NB4 (cell line): Measurements from ENCODE around the gene IFI27L1.

Experiments
- POLR2A ChIP-seq: IDR thresholded peaks from 2 replicates; pipeline ENCODE4 v1.6.1; 2011; ENCODE audit warnings: mild to moderate bottlenecking; ENCODE audit not compliant: insufficient read length; ENCODE audit errors: extremely low read depth
- TF ChIP-seq, protein P1 (sequence below): IDR thresholded peaks from one replicate; pipeline ENCODE4 v1.5.1; 2012; ENCODE audit warnings: low read depth, low read length

DNA sequence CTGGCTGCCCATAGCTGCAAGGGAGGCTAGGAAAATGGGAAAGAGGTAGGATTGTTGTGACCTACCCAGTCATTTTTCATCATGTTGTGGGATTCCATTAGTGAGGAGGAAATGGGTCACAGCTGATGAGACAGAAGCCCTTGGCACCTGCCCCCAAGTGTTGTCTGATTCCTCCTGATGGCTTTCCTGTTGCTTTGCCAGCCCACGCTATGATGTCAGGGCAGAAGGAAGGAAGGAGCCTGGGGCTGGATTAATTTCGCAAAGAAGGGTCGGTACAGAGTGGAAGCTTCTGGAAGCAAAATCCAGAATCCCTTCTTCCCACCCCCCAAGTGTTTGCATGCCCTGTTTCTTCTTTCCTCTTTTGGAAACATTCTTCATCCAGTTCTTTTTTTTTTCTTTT, 46.2 kb upstream of the IFI27L1 start:
- TF ChIP-seq, protein P1, sequence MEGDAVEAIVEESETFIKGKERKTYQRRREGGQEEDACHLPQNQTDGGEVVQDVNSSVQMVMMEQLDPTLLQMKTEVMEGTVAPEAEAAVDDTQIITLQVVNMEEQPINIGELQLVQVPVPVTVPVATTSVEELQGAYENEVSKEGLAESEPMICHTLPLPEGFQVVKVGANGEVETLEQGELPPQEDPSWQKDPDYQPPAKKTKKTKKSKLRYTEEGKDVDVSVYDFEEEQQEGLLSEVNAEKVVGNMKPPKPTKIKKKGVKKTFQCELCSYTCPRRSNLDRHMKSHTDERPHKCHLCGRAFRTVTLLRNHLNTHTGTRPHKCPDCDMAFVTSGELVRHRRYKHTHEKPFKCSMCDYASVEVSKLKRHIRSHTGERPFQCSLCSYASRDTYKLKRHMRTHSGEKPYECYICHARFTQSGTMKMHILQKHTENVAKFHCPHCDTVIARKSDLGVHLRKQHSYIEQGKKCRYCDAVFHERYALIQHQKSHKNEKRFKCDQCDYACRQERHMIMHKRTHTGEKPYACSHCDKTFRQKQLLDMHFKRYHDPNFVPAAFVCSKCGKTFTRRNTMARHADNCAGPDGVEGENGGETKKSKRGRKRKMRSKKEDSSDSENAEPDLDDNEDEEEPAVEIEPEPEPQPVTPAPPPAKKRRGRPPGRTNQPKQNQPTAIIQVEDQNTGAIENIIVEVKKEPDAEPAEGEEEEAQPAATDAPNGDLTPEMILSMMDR, result no peak
- no peak for TF ChIP-seq POLR2A
